ENCODE data around the gene ADCK2.

- TF ChIP-seq CTCF (conservative IDR thresholded peaks at IDR 0.05; ENCODE audit: low read depth, low read length) (no peak), EZH2 (IDR thresholded peaks at IDR 0.05; ENCODE audit: borderline replicate concordance, low read depth, low read length, poor library complexity, severe bottlenecking) (no peak)
Observed at GRCh38 chr7:140625908-140626868, 46.6 kb upstream of the ADCK2 start.

Data from A673 (cell line).